Fibroblast of upper back skin (primary cell): ENCODE results near the gene RUFY3.
"Not testable (repeated sequence)": the region's sequence is repeated elsewhere in the genome, so short reads cannot be mapped to it uniquely, and the experiment has no call there.

Experiments
- DNase-seq: peaks from one replicate; pipeline ENCODE4 v3.0.0-alpha.2; 2013

RUFY3 gene

GRCh38 chr4:70706044-70706461 is 15.7 kb upstream of the RUFY3 start:
- DNase-seq, result no peak

GRCh38 chr4:70706516-70706915 is 15.2 kb upstream of the RUFY3 start:
- DNase-seq, result no peak

DNA sequence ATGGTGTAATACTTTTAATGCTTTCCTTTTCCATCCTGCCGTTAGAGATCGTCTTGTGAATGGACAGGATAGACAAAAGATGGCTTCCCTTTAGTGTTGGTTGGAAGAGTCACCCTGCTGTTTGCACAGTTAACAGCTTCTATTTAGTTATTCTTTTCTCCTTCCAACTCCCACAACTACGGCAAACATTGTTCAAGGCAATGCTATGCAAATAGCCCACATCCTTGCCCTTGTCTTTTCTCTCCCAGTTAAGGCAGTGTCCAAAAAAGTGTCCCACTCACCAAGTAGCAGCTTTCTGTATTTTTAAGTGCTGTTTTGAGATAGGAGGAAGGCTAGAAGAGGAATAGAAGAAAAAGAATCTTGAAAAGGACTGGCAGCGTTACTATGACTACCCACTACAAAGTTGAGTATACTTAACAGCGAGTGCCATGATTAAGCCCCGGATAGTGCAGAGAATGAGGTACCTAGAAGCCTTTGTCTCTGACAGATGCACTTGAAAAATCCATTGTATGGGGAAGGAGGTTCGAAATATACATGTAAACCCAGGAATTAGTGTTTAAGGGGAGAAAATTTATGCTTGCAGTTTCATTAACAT is 12.1 kb upstream of the RUFY3 start:
- DNase-seq, result no peak

DNA sequence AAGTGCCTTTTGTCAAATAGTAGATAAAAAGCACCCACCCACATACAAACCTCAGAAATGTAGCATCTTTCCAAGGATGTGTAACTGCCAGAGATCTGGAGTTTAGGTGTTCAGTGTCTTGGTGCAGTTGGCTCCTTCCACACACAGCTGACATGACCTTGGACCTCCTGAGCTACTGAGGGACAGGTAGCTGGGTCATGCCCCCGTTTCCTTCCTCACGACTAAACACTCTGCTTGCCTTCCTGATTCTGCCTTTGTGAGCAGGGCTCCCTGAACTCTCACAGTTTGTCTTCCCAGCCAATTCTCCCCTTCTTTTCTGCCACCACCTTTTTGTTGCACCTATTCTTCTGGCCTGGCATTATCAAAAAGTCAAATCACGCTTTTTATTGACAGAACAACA is 10.2 kb upstream of the RUFY3 start:
- DNase-seq, result no peak

GRCh38 chr4:70712150-70712549 is 9.6 kb upstream of the RUFY3 start:
- DNase-seq, result no peak

- DNase-seq, result no peak
Observed at GRCh38 chr4:70712604-70713452, 8.9 kb upstream of the RUFY3 start.

DNA sequence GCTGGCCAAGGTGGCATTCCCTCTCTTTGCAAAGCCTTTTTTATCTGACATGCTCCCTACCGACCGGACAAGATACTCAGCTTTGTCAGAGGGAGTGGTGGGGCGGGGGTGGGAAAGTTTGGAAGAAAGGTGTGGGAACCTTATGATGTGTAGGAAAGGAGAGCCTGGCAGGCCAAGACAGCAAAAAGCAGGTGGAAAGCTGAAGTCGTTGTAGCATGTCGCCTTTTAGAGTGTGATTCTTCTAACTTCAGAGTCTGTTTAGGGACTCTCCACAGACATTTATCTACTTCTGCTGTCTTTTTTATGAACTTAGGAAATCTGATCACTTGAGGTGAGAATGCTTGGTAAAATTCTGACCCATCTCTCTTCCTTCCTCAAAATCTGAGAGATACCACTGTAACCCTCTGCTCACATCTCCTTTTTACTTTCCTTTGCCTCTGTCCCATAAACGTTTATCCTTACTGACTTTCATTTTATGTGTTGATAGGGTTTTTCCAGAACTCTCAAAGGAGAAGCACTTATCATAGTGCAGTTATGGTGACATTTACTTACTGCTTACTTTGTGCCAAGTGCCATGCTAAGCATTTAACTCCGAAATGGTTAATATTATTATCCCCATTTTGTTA is 8.2 kb upstream of the RUFY3 start:
- no peak for DNase-seq

DNA sequence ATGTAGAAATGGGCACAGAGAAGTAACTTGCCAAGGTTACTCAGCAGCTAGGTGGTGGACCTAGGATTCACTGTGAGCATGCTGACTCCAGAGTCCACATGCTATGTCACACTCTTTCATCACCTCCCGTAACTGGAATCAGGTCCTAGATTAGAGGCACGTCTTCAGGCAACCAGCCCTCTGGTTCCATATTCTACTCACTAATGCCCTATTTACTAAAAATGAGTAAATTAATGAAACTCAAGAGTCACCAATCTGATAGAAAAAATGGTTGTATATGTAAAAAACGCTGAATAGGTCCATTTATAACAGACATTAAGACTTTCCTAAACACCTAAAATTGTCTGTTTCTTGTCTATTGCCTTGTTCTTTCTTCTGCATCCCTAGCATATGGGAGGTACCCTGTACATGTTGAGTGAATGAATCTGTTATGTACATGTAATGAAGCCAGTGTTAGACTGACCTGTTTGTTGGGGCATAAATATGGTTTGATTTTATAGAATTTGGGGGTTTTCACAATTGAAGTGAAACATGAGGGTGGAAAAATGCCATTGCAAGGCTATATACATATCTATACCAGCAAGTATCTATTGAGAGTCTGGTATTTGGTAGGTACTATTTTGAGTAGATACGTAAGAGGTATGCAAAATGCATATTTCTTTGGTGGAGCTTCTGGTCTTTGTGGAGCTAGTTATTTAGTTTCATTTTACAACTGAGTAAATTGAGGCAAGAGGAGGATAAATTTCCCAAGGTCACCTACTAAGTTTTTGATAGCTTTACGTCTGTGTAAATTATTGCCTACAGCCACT is 7.5 kb upstream of the RUFY3 start:
- DNase-seq, result no peak

DNA sequence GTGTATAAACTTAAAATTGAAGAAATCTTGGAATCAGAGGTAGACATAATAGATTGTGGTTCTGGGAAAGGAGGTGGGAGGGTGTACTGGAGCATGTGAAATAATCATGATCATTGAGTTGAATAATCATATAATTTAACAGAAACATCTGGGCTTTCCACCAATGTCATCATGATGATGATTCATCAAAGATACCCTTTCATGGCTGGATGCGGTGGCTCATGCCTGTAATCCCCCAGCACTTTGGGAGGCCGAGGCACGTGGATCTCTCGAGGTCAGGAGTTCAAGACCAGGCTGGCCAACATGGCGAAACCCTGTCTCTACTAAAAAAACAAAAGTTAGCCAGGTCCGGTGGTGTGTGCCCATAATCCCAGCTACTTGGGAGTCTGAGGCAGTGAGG is 6.7 kb upstream of the RUFY3 start:
- peak; percentile 59 for DNase-seq

DNA sequence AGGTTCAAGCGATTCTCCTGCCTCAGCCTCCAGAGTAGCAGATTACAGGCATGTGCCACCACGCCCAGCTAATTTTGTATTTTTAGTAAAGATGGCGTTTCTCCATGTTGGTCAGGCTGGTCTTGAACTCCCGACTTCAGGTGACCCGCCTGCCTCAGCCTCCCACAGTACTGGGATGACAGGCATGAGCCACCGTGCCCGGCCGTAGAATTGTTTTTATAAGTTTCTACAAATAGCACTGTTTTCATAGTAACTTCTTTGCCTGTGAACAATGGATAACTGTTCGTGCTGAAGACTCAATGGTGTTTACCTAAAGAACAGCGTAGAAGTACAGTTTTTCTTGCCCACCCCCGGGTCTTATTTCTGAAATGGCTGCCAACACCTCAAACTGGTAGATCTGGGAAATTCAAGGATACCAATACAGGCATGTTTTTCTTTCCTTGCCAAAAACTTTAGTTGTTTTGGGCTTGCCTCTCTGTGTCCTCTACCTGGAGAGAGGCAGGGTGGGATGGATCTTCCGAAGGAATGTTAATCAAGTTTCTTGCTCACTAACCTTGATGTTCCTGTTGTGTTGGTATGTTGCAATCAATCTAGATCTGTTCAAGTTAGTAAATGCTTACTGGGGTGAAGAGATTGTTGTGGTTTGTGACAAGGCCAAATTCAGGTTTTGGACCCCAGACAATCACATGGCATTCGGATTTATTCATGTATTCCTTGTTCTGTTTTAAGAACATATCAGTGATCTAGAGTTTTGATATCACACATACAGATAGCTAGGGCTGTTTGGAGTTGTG is 2.8 kb upstream of the RUFY3 start:
- no peak for DNase-seq

GRCh38 chr4:70722199-70722791 is 531 bp downstream of the RUFY3 start:
- DNase-seq, result peak; percentile 68

DNA sequence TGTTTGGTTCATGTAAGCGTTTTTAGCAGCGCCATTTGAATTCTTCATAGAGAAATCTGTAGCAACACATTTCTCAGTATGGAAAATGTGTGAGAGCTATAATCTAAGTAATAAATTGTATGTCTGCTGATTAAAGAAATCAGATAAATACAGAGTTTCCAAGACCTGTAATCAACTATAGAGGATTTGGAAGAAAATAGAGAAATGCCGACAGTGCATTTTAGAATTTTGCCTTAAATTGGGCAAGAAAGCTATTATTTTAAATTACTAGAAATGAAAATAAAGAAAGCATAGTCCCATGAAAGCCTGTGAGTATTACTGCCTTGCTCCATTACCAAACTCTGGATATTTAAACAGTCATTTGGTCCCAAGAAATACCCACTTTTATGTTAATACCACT is 2.7 kb downstream of the RUFY3 start:
- no peak for DNase-seq

- no peak for DNase-seq
Observed at GRCh38 chr4:70725633-70726032, 3.9 kb downstream of the RUFY3 start.

DNA sequence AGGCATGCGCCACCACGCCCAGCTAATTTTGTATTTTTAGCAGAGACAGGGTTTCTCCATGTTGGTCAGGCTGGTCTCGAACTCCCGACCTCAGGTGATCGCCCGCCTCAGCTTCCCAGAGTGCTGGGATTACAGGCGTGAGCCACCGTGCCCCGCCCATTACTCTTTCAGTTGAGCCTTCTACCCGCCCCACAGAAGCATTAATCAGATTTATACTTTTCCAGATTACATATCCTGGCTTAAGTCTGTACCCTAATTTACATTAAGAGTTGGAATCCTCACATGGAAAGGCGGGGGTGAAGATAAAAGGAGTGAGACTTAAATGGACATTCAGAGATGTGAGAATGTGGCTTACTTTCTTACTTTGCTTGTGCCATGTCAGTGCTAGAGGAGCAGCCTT is 4.8 kb downstream of the RUFY3 start:
- not testable (repeated sequence) for DNase-seq

GRCh38 chr4:70728091-70728490 is 6.3 kb downstream of the RUFY3 start:
- no peak for DNase-seq

DNA sequence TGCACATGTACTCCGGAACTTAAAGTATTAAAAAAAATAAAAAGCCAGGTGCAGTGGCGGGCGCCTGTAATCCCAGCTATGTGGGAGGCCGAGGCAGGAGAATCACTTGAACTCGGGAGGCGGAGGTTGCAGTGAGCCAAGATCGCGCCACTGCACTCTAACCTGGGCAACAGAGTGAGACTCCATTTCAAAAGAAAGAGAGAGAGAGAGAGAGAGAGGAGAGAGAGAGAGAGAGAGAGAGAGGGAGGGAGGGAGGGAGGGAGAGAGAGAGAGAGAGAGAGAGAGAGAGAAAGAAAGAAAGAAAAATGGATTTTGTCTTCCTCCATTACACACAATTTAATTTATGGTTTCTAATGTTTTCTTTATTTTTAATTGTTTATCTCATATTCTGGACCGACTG is 11.1 kb downstream of the RUFY3 start:
- DNase-seq, result not testable (repeated sequence)

DNA sequence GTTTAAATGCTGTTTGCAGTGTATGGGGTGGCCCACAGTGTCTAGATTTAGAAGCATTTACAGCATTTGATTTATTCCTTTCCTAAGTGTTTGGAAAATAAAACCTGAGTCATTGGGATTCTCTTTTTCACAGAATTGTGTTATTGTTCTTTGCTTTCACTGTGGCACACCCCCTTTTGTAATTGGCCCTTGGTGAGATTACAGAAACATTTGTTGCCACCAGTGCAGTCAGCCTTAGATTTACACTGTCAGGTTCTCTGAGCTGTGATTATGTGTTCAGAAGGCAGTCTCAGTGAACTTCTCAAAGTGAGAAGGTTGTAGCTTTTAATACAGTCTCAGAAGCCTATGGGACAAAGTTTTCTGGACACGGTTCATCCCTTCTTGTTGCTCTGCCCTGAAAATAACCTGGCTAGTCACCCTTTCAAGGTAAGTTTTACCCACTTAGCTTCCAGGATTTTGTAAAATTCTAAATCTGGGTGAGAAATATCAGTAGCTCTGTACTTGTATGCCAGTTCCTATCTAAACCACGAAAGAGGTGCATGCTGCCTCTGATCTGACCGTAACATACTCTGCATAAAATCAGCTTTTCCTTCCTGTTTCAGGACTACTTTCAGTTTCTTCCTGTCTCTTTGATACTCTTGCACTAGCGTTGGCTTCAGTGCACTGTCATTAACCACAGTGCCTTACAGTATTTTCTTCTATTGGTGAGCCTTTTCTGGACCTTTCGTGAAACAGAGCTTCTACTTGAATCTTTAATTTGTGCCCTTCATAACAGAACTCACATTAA is 12.6 kb downstream of the RUFY3 start:
- peak; percentile 30 for DNase-seq

DNA sequence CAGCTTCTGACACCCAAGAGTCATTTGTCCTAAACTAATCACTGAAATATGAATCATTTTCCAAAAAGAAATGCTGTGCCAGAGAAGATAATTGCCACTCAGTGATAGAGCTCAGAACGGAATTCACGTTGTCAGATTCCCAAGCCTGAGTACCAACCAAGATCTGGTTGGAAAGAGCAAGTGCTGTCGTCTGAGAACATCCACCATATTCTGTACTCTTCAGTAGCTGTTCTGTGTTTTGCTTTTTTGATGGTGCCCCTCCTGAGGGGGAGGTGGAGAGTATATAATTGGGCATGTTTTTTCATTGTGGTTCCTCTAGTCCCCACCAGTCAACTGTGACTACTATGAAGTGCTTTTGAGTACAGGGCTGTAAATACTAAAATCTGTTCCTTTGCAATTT is 13.2 kb downstream of the RUFY3 start:
- no peak for DNase-seq

DNA sequence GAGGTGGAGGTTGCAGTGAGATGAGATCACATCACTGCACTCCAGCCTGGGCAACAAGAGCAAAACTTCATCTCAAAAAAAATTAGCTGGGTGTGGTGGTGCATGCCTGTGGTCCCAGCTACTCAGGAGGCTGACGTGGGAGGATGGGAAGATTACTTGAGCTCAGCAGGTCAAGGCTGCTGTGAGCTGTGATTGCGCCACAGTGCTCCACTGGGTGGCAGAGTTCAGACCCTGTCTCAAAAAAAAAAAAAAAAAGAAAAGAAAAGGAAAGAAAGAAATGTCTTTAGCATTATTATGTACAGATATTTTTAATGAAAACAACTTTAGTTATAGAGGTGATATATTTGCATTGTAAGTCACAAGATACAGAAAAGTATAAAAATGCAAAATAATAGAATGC is 14.2 kb downstream of the RUFY3 start:
- DNase-seq, result peak; percentile 53

- no peak for DNase-seq
Observed at GRCh38 chr4:70737006-70737405, 15.2 kb downstream of the RUFY3 start.

DNA sequence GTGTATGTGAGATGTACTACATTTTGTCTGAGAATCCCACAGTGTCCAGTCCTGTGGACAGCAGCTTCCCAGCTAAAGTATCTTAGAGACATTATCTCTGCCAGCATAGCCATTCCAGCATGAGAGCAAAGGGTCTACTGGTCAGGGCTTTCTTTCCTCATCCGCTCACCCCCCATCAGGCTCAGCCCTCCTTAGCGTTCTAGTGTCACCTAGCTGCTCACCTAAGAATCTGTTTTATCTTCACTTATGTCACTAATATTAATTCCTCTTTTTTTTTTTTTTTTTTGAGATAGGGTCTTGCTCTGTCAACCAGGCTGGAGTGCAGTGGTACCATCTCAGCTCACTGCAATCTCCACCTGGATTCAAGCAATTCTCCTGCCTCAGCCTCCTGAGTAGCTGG is 15.6 kb downstream of the RUFY3 start:
- no peak for DNase-seq
